Astrocyte (in vitro differentiated cells and primary cell): ENCODE measurements around the gene DSCAM. TPM values are rescaled to one million over a fixed set of nuclear protein-coding genes. Genes with fewer than 3 reads are reported as not detected.

ENCODE experiments used
- DNase-seq: peaks from one replicate; pipeline ENCODE4 v3.0.0-alpha.2; 2010; ENCODE audit warnings: low read depth
- FAIRE-seq: peaks from 2 replicates; lab custom pipeline; 2011; peaks lifted over from hg19 to GRCh38; lab: Jason Lieb, UNC
- H2AFZ ChIP-seq: 2 replicates; pipeline ENCODE4 v1.6.0; 2012; ENCODE audit warnings: low read depth, low read length, inconsistent platforms
- H3K27ac ChIP-seq: 2 replicates; pipeline ENCODE4 v1.5.1; 2011; ENCODE audit warnings: low read depth, low read length, inconsistent platforms
- H3K27me3 ChIP-seq: 2 replicates; pipeline ENCODE4 v1.6.0; 2011; ENCODE audit warnings: low read length, inconsistent platforms; ENCODE audit not compliant: insufficient read depth
- H3K36me3 ChIP-seq: 2 replicates; pipeline ENCODE4 v1.5.1; 2011; ENCODE audit warnings: low read length, inconsistent platforms; ENCODE audit not compliant: insufficient read depth
- H3K4me1 ChIP-seq: 2 replicates; pipeline ENCODE4 v1.5.1; 2011; ENCODE audit warnings: low read length, inconsistent platforms; ENCODE audit not compliant: insufficient read depth
- H3K4me2 ChIP-seq: 2 replicates; pipeline ENCODE4 v1.6.0; 2012; ENCODE audit warnings: low read length, inconsistent platforms
- H3K4me3 ChIP-seq: 2 replicates; pipeline ENCODE4 v1.5.1; 2011; ENCODE audit warnings: low read depth, mild to moderate bottlenecking, low read length, inconsistent platforms; ENCODE audit not compliant: insufficient read depth
- H3K79me2 ChIP-seq: 2 replicates; pipeline ENCODE4 v1.6.0; 2012; ENCODE audit warnings: mild to moderate bottlenecking, low read length, inconsistent platforms; ENCODE audit not compliant: insufficient read depth
- H3K9ac ChIP-seq: 2 replicates; pipeline ENCODE4 v1.6.0; 2012; ENCODE audit warnings: mild to moderate bottlenecking, low read length, inconsistent platforms
- H3K9me3 ChIP-seq: 2 replicates; pipeline ENCODE4 v1.5.1; 2012; ENCODE audit warnings: low read depth, mild to moderate bottlenecking, low read length, inconsistent platforms; ENCODE audit not compliant: insufficient read depth
- H4K20me1 ChIP-seq: 2 replicates; pipeline ENCODE4 v1.6.0; 2012; ENCODE audit warnings: low read length, inconsistent platforms; ENCODE audit not compliant: insufficient read depth
- H3K27ac Mint-ChIP-seq: one replicate; pipeline ENCODE4 v1.8.0; 2021; ENCODE audit warnings: mild to moderate bottlenecking, mixed read lengths; ENCODE audit not compliant: unreplicated experiment
- H3K27me3 Mint-ChIP-seq: one replicate; pipeline ENCODE4 v1.8.0; 2021; ENCODE audit warnings: low read depth, mixed read lengths; ENCODE audit not compliant: unreplicated experiment
- H3K36me3 Mint-ChIP-seq: one replicate; pipeline ENCODE4 v1.8.0; 2021; ENCODE audit warnings: low read depth, mixed read lengths; ENCODE audit not compliant: unreplicated experiment
- H3K4me1 Mint-ChIP-seq: one replicate; pipeline ENCODE4 v1.8.0; 2021; ENCODE audit warnings: low read depth, mixed read lengths; ENCODE audit not compliant: unreplicated experiment
- H3K4me3 Mint-ChIP-seq: one replicate; pipeline ENCODE4 v1.8.0; 2021; ENCODE audit warnings: mild to moderate bottlenecking, moderate library complexity, mixed read lengths; ENCODE audit not compliant: unreplicated experiment
- H3K9me3 Mint-ChIP-seq: one replicate; pipeline ENCODE4 v1.8.0; 2021; ENCODE audit warnings: mild to moderate bottlenecking, mixed read lengths; ENCODE audit not compliant: unreplicated experiment
- CTCF ChIP-seq: IDR thresholded peaks from 2 replicates; pipeline ENCODE4 v1.5.1; 2011; ENCODE audit warnings: low read depth, mild to moderate bottlenecking, inconsistent platforms, low read length, moderate library complexity; ENCODE audit not compliant: insufficient read depth
- EZH2 ChIP-seq: IDR thresholded peaks from 2 replicates; pipeline ENCODE4 v1.6.1; 2012; ENCODE audit warnings: mild to moderate bottlenecking, low read length, inconsistent platforms; ENCODE audit not compliant: insufficient read depth
- total RNA-seq: library from RNA; stranded (reverse); gene quantifications from 2 replicates; pipeline ENCODE4 v1.2.1, GENCODE V29; 2021

Gene DSCAM
- total RNA-seq, 1 donor from 2014 or later: 0.18 TPM

DNA sequence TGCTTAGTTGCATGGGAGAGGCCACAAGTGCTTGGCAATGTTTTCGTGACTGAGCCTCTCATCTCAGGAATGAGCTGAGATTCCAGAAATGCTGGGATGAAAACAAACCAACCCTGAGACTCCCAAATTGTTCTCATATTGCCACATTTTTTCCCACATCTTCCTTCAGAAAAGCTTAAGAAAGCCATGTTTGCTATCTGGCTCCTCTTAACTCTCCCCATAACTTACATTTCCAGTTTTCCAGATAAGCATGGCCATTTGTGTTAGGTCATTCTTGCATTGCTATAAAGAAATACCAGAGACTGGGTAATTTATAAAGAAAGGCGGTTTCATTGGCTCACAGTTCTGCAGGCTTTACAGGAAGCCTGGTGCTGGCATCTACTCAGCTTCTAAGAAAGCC is 17.2 kb downstream of the DSCAM start:
- no peaks in the 10 kb centered on the region for H3K36me3 Mint-ChIP-seq
- H3K4me2 ChIP-seq: no peak overlapping the region
- H3K9me3 Mint-ChIP-seq: peaks cover 2% of the 10 kb centered on the region
- no peak overlapping the region for H3K9ac ChIP-seq
- no peak for FAIRE-seq
- no peaks in the 10 kb centered on the region for H3K4me1 ChIP-seq
- H3K4me3 Mint-ChIP-seq: no peak overlapping the region
- H3K27me3 ChIP-seq: no peaks in the 10 kb centered on the region
- H3K27ac Mint-ChIP-seq: no peak overlapping the region
- TF ChIP-seq CTCF (no peak), EZH2 (no peak)
- H3K36me3 ChIP-seq: no peaks in the 10 kb centered on the region
- DNase-seq: peak; percentile 12
- H3K4me1 Mint-ChIP-seq: no peaks in the 10 kb centered on the region
- no peaks in the 10 kb centered on the region for H3K79me2 ChIP-seq
- H3K27ac ChIP-seq: no peak overlapping the region
- H4K20me1 ChIP-seq: no peaks in the 10 kb centered on the region
- H3K27me3 Mint-ChIP-seq: peaks cover 4% of the 10 kb centered on the region
- no peaks in the 10 kb centered on the region for H3K9me3 ChIP-seq
- H3K4me3 ChIP-seq: no peak overlapping the region
- H2AFZ ChIP-seq: no peak overlapping the region

GRCh38 chr21:40829308-40829707 is 17.6 kb downstream of the DSCAM start:
- no peaks in the 10 kb centered on the region for H3K4me1 ChIP-seq
- TF ChIP-seq EZH2: no peak
- TF ChIP-seq CTCF: no peak
- H3K9ac ChIP-seq: no peak overlapping the region
- no peaks in the 10 kb centered on the region for H3K36me3 Mint-ChIP-seq
- no peaks in the 10 kb centered on the region for H4K20me1 ChIP-seq
- H3K36me3 ChIP-seq: no peaks in the 10 kb centered on the region
- H3K27me3 ChIP-seq: no peaks in the 10 kb centered on the region
- H3K27ac ChIP-seq: no peak overlapping the region
- peaks cover 2% of the 10 kb centered on the region for H3K9me3 Mint-ChIP-seq
- DNase-seq: peak; percentile 44
- no peaks in the 10 kb centered on the region for H3K79me2 ChIP-seq
- H3K4me2 ChIP-seq: no peak overlapping the region
- H3K27ac Mint-ChIP-seq: no peak overlapping the region
- no peaks in the 10 kb centered on the region for H3K4me1 Mint-ChIP-seq
- H2AFZ ChIP-seq: no peak overlapping the region
- H3K9me3 ChIP-seq: no peaks in the 10 kb centered on the region
- H3K27me3 Mint-ChIP-seq: peaks cover 4% of the 10 kb centered on the region
- no peak overlapping the region for H3K4me3 ChIP-seq
- no peak overlapping the region for H3K4me3 Mint-ChIP-seq
- no peak for FAIRE-seq

DNA sequence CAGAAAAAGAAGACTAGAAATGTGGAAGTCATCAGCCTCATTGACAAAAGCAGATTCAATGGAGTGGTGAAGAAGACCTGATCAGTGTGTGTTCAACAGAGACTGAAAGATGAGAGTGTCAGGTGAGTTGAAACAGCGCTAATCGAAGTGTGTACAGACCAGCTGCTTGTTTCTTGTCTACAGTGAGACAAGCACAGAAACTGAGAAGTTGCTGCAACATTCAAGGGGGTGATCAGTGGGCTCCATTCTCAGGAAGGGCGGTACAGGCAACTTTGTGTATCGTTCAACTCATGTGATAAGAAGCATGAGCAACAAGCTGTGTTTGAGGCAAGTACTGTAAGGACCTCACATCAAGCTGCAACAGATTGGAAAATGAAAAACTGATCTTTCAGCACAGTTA is 19.4 kb downstream of the DSCAM start:
- no peak for FAIRE-seq
- Mint-ChIP-seq H3K27me3 (peaks cover 4% of the 10 kb centered on the region), H3K36me3 (no peaks in the 10 kb centered on the region), H3K27ac (no peak overlapping the region), H3K9me3 (peaks cover 2% of the 10 kb centered on the region), H3K4me3 (no peak overlapping the region), H3K4me1 (no peaks in the 10 kb centered on the region)
- TF ChIP-seq CTCF: no peak
- no peak for TF ChIP-seq EZH2
- Histone ChIP-seq H2AFZ (no peak overlapping the region), H3K27me3 (no peaks in the 10 kb centered on the region), H3K36me3 (no peaks in the 10 kb centered on the region), H4K20me1 (no peaks in the 10 kb centered on the region), H3K9ac (no peak overlapping the region), H3K4me1 (no peaks in the 10 kb centered on the region), H3K79me2 (no peaks in the 10 kb centered on the region), H3K4me2 (no peak overlapping the region), H3K9me3 (no peaks in the 10 kb centered on the region), H3K4me3 (no peak overlapping the region), H3K27ac (no peak overlapping the region)
- no peak for DNase-seq
